HepG2 (cell line): Measurements from ENCODE around the gene TYMP. TPM values are rescaled to one million over a fixed set of nuclear protein-coding genes. Genes with fewer than 3 reads are reported as not detected.

Experiments
- ATF6 ChIP-seq: sonication (generic); formaldehyde crosslinking; conservative IDR thresholded peaks from 2 replicates; pipeline ENCODE4 v1.4.0; 2020; ENCODE audit warnings: missing genetic modification reagents
- CREB3 ChIP-seq: sonication (generic); formaldehyde crosslinking; IDR thresholded peaks from 2 replicates; pipeline ENCODE4 v1.5.0; 2020; ENCODE audit warnings: missing genetic modification reagents
- EED ChIP-seq: sonication (generic); formaldehyde crosslinking; IDR thresholded peaks from 2 replicates; pipeline ENCODE4 v1.5.0; 2020; ENCODE audit warnings: mild to moderate bottlenecking, missing genetic modification reagents
- ETS1 ChIP-seq: sonication (generic); formaldehyde crosslinking; IDR thresholded peaks from 2 replicates; pipeline ENCODE4 v1.4.0; 2020; ENCODE audit warnings: missing genetic modification reagents
- KIAA2018 ChIP-seq: sonication (generic); formaldehyde crosslinking; IDR thresholded peaks from 2 replicates; pipeline ENCODE4 v1.5.0; 2020; ENCODE audit warnings: mild to moderate bottlenecking, missing genetic modification reagents, borderline replicate concordance
- MTF2 ChIP-seq: sonication (generic); formaldehyde crosslinking; IDR thresholded peaks from 2 replicates; pipeline ENCODE4 v1.5.0; 2020; ENCODE audit warnings: missing genetic modification reagents, borderline replicate concordance
- RNF2 ChIP-seq: fragments of 450-650 bp; conservative IDR thresholded peaks from 2 replicates; pipeline ENCODE4 v1.6.1; 2016; ENCODE audit warnings: low read depth
- SUZ12 ChIP-seq: fragments of 150-350 bp; IDR thresholded peaks from 2 replicates; pipeline ENCODE4 v1.6.1; 2014; ENCODE audit warnings: low read depth, low read length
- ZFP1 ChIP-seq: IDR thresholded peaks from 2 replicates; pipeline ENCODE4 v1.6.1; 2016
- ZNF235 ChIP-seq: sonication (generic); formaldehyde crosslinking; IDR thresholded peaks from 2 replicates; pipeline ENCODE4 v1.8.1; 2023; ENCODE audit warnings: mild to moderate bottlenecking, missing genetic modification reagents, borderline replicate concordance
- ZNF776 ChIP-seq: sonication (generic); formaldehyde crosslinking; IDR thresholded peaks from 2 replicates; pipeline ENCODE4 v1.4.0; 2020; ENCODE audit warnings: mild to moderate bottlenecking, missing genetic modification reagents
- polyA plus RNA-seq, 8 experiments: library from polyadenylated mRNA; depleted of rRNA in 3 of 8; stranded (reverse) in 7 of 8; unstranded in 1 of 8; fragments of >200 nt; fragmentation: Illumina TruSeq in 4 of 8; extraction: Trizol in 4 of 8; gene quantifications; 2 replicates each; pipeline versions ENCODE4 v1.2.1 to v1.2.3, GENCODE V29; 2011 to 2016; ENCODE audit warnings: low read depth in 4 of 8, missing spikeins in 1 of 8, mixed read lengths in 1 of 8; ENCODE audit not compliant: insufficient read depth in 1 of 8
- total RNA-seq, 5 experiments: library from RNA; depleted of rRNA; stranded (reverse); fragments of >200 nt; fragmentation: Illumina TruSeq; extraction: Trizol; gene quantifications; 2 replicates each; pipeline ENCODE4 v1.2.3, GENCODE V29; 2016; ENCODE audit warnings: low read depth in 1 of 5

The TYMP gene
- total and polyA plus RNA-seq, 2 of the 13 experiments (the other 11 are each of a cell fraction or from before 2014, with no cell fraction given): 3.9 to 4.3 TPM

- TF ChIP-seq SUZ12: no peak
- peak; percentile 87; the same call in 1 of the 2 replicates for TF ChIP-seq ZNF776 (CRISPR knock-in tag)
- no peak for TF ChIP-seq ZNF235 (CRISPR knock-in tag)
- TF ChIP-seq CREB3 (CRISPR knock-in tag): no peak
- TF ChIP-seq ZFP1 (CRISPR knock-in tag): no peak
- TF ChIP-seq RNF2: peak; percentile 63; the same call in 1 of the 2 replicates
- TF ChIP-seq EED (CRISPR knock-in tag): peak; percentile 83
- peak; percentile 63; the same call in 1 of the 2 replicates for TF ChIP-seq KIAA2018 (CRISPR knock-in tag)
- no peak; the same call in 1 of the 2 replicates for TF ChIP-seq ETS1 (CRISPR knock-in tag)
- TF ChIP-seq ATF6 (CRISPR knock-in tag): no peak
- 0 out of 2 replicates have a peak, but pooled peaks have one; percentile 31 for TF ChIP-seq MTF2 (CRISPR knock-in tag)
Observed at GRCh38 chr22:50525104-50525857, 4.5 kb downstream of the TYMP start, which contains the start of gene SCO2 (continued).
